HepG2 (cell line): ENCODE measurements around the gene TRPV6. TPM values are rescaled to one million over a fixed set of nuclear protein-coding genes. Genes with fewer than 3 reads are reported as not detected.

Source experiments
- ATAC-seq: fragments of 200-7000 bp; cut with Tn5 transposase; 3 replicates; pipeline ENCODE4 v1.9.1; 2020; ENCODE audit warnings: mild to moderate bottlenecking, moderate library complexity
- BruUV-seq: library from RNA; stranded (reverse); fragments of 400-500 nt; replicated peaks from 2 replicates; lab custom pipeline; 2021; lab: Mats Ljungman, UMichigan
- CTCF ChIA-PET: fragments of 300-600 bp; formaldehyde crosslinking; extraction: SDS; loops from one replicate; lab custom pipeline; 2021; ENCODE audit warnings: low total read pairs, inconsistent platforms, low intra/inter-chr PET ratio; lab: Yijun Ruan, JAX
- POLR2A ChIA-PET: fragments of 350-600 bp; sonication (Branson Sonifier 250); formaldehyde crosslinking; loops from one replicate; lab custom pipeline; 2020; ENCODE audit warnings: antibody characterized with exemption, inconsistent platforms; lab: Yijun Ruan, JAX
- DNase-seq: peaks from one replicate; pipeline ENCODE4 v3.0.0-alpha.2; 2015; ENCODE audit warnings: low spot score
- FAIRE-seq: peaks from 3 replicates; lab custom pipeline; 2011; peaks lifted over from hg19 to GRCh38; lab: Jason Lieb, UNC
- H2AFZ ChIP-seq: one replicate; pipeline ENCODE4 v1.6.1; 2011; ENCODE audit warnings: low read length, inconsistent platforms
- H3K27ac ChIP-seq: fragments of 300-600 bp; 3 replicates; pipeline ENCODE4 v1.8.0; 2011; ENCODE audit warnings: mixed run types, mild to moderate bottlenecking, mixed read lengths, low read length, inconsistent platforms; ENCODE audit not compliant: insufficient read depth; ENCODE audit errors: extremely low read length
- H3K27me3 ChIP-seq, 2 experiments: fragments of 200-600 bp in 1 of 2; 2 replicates in 1 of 2; 3 replicates in 1 of 2; pipeline versions ENCODE4 v1.6.0 to v1.8.0; 2011; ENCODE audit warnings: low read length in 2 of 2, mild to moderate bottlenecking in 2 of 2, moderate library complexity in 2 of 2, inconsistent platforms in 1 of 2; ENCODE audit not compliant: insufficient read depth in 2 of 2, control insufficient read depth in 1 of 2
- H3K36me3 ChIP-seq, 2 experiments: fragments of 200-600 bp in 1 of 2; replicated peaks in 1 of 2; 2 replicates in 1 of 2; 3 replicates in 1 of 2; pipeline versions ENCODE4 v1.5.1 to v1.8.0; 2011; ENCODE audit warnings: low read length in 2 of 2, inconsistent platforms in 1 of 2; ENCODE audit not compliant: insufficient read depth in 2 of 2, control insufficient read depth in 1 of 2
- H3K4me1 ChIP-seq: 2 replicates; pipeline ENCODE4 v1.5.1; 2012; ENCODE audit warnings: low read length, inconsistent platforms; ENCODE audit not compliant: insufficient read depth
- H3K4me2 ChIP-seq: 2 replicates; pipeline ENCODE4 v1.6.0; 2011; ENCODE audit warnings: low read depth, low read length, inconsistent platforms
- H3K4me3 ChIP-seq, 3 experiments: fragments of 200-600 bp in 1 of 3; sonication (generic), shearing (Covaris generic) in 1 of 3; replicated peaks in 1 of 3; 2 replicates each; pipeline ENCODE4 v1.5.1; 2011 to 2016; ENCODE audit warnings: low read length in 3 of 3, inconsistent platforms in 2 of 3, low read depth in 2 of 3, mild to moderate bottlenecking in 2 of 3, control low read depth in 1 of 3, mixed read lengths in 1 of 3; ENCODE audit not compliant: insufficient read depth in 1 of 3
- H3K79me2 ChIP-seq: one replicate; pipeline ENCODE4 v1.6.1; 2011; ENCODE audit warnings: low read length, inconsistent platforms; ENCODE audit not compliant: insufficient read depth
- H3K9ac ChIP-seq: 2 replicates; pipeline ENCODE4 v1.6.0; 2011; ENCODE audit warnings: mild to moderate bottlenecking, low read depth, low read length, inconsistent platforms; ENCODE audit not compliant: insufficient read depth
- H3K9me3 ChIP-seq: 2 replicates; pipeline ENCODE4 v1.5.1; 2012; ENCODE audit warnings: mild to moderate bottlenecking, low read length
- H4K20me1 ChIP-seq: 2 replicates; pipeline ENCODE4 v1.6.0; 2011; ENCODE audit warnings: inconsistent platforms, mild to moderate bottlenecking, low read length, moderate library complexity; ENCODE audit not compliant: insufficient read depth
- CREB1 ChIP-seq, 2 experiments: fragments of 450-650 bp in 1 of 2; IDR thresholded peaks; 2 replicates each; pipeline ENCODE4 v1.6.1; 2016 to 2017; ENCODE audit warnings: control low read depth in 1 of 2, mild to moderate bottlenecking in 1 of 2, missing compliant biosample characterization in 1 of 2, missing genetic modification characterization in 1 of 2
- FIP1L1 ChIP-seq: fragments of 200-400 bp; formaldehyde crosslinking; IDR thresholded peaks from 2 replicates; pipeline ENCODE4 v1.6.1; 2018; ENCODE audit warnings: low read depth, mild to moderate bottlenecking, low read length, moderate library complexity, borderline replicate concordance; ENCODE audit not compliant: insufficient read depth
- MAFG ChIP-seq: sonication (generic); formaldehyde crosslinking; IDR thresholded peaks from 2 replicates; pipeline ENCODE4 v1.5.1; 2020; ENCODE audit warnings: mild to moderate bottlenecking, missing genetic modification reagents
- SMAD3 ChIP-seq: sonication (generic); formaldehyde crosslinking; IDR thresholded peaks from 2 replicates; pipeline ENCODE4 v1.4.0; 2020; ENCODE audit warnings: missing genetic modification reagents
- ZNF605 ChIP-seq: sonication (generic); formaldehyde crosslinking; IDR thresholded peaks from 2 replicates; pipeline ENCODE4 v1.8.0; 2022; ENCODE audit warnings: mild to moderate bottlenecking, missing genetic modification reagents
- WGBS: methylation state at CpG from one replicate; pipeline ENCODE4 v1.1.6; 2017; ENCODE audit warnings: low lambda C conversion rate; 5-methylcytosine and 5-hydroxymethylcytosine counted together
- in situ Hi-C: cut with HindIII; loops from 2 replicates; pipeline ENCODE4 v1.10.0; 2017; ENCODE audit warnings: low pct_unique_long_range_greater_than_20kb; ENCODE audit not compliant: extremely low pct_ligation_motif_present
- intact Hi-C: fragments of 100-400 bp; cut with micrococcal nuclease; formaldehyde crosslinking; loops from one replicate; pipeline ENCODE4 v1.10.0; 2022; ENCODE audit not compliant: unreplicated experiment
- polyA plus RNA-seq, 8 experiments: library from polyadenylated mRNA; depleted of rRNA in 3 of 8; stranded (reverse) in 7 of 8; unstranded in 1 of 8; fragments of >200 nt; fragmentation: Illumina TruSeq in 4 of 8; extraction: Trizol in 4 of 8; gene quantifications; 2 replicates each; pipeline versions ENCODE4 v1.2.1 to v1.2.3, GENCODE V29; 2011 to 2016; ENCODE audit warnings: low read depth in 4 of 8, missing spikeins in 1 of 8, mixed read lengths in 1 of 8; ENCODE audit not compliant: insufficient read depth in 1 of 8
- total RNA-seq, 5 experiments: library from RNA; depleted of rRNA; stranded (reverse); fragments of >200 nt; fragmentation: Illumina TruSeq; extraction: Trizol; gene quantifications; 2 replicates each; pipeline ENCODE4 v1.2.3, GENCODE V29; 2016; ENCODE audit warnings: low read depth in 1 of 5

TRPV6 gene
- total and polyA plus RNA-seq, 2 of the 13 experiments (the other 11 are each of a cell fraction or from before 2014, with no cell fraction given): not detected

DNA sequence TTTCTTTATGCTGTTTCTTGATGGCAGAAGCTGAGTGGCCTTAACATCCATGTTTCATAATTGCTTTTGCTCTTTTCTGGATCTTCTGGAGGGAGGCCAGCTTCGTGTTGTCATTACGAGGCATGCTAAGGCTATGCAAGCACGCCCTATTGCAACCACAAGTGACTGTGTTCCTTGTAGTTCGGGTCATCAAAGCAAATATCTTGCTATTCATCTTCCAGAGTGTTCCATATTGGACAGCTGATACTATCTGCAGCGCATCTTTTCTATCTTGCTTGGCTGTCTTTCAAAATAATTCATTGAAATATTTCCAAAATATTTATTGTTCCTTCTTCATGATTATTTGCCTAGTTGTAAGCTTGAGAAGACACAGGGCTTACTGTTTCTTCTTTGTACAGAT lies 25.7 kb downstream of the TRPV6 start:
- Histone ChIP-seq H4K20me1 (no peaks in the 10 kb centered on the region), H3K4me3 (no peak overlapping the region), H3K9me3 (no peaks in the 10 kb centered on the region), H3K27ac (no peak overlapping the region), H3K4me1 (no peaks in the 10 kb centered on the region), H3K4me2 (no peak overlapping the region), H3K79me2 (no peaks in the 10 kb centered on the region), H2AFZ (no peak overlapping the region), H3K27me3 (peaks cover 3 to 61% of the 10 kb centered on the region in 2 experiments; a peak in 3 of 5 replicates), H3K9ac (no peak overlapping the region), H3K36me3 (no peaks in the 10 kb centered on the region)
- DNase-seq: no peak
- TF ChIP-seq SMAD3 (no peak), MAFG (CRISPR knock-in tag) (no peak)
- no TSS peak for BruUV-seq
- intact Hi-C loops (no loop called here), in situ Hi-C loops (no loop called here)
- CTCF ChIA-PET: no interaction called here
- no peak for ATAC-seq
- POLR2A ChIA-PET: no interaction called here
- no peak for FAIRE-seq
- WGBS: 0% methylated on average over 5 of the region's 5 CpGs

- H4K20me1 ChIP-seq: no peaks in the 10 kb centered on the region
- in situ Hi-C loops (no loop called here), intact Hi-C loops (no loop called here)
- FAIRE-seq (no peak), DNase-seq (no peak), ATAC-seq (no peak)
- H3K4me2 ChIP-seq: no peak overlapping the region
- no peaks in the 10 kb centered on the region for H3K4me1 ChIP-seq
- no peaks in the 10 kb centered on the region for H3K36me3 ChIP-seq
- H3K79me2 ChIP-seq: no peaks in the 10 kb centered on the region
- CTCF ChIA-PET: no interaction called here
- no peak overlapping the region for H3K27ac ChIP-seq
- H3K27me3 ChIP-seq: peaks cover 3 to 61% of the 10 kb centered on the region in 2 experiments; a peak in 3 of 5 replicates
- no peak overlapping the region for H3K9ac ChIP-seq
- POLR2A ChIA-PET: no interaction called here
- no peak overlapping the region for H2AFZ ChIP-seq
- no peak for TF ChIP-seq CREB1 (IDR thresholded peaks at IDR 0.05)
- TF ChIP-seq CREB1 (CRISPR knock-in tag; IDR thresholded peaks at IDR 0.05): no peak
- TF ChIP-seq ZNF605 (CRISPR knock-in tag): no peak
- no peak for TF ChIP-seq FIP1L1
- H3K4me3 ChIP-seq: no peak overlapping the region
- no peaks in the 10 kb centered on the region for H3K9me3 ChIP-seq
- no TSS peak for BruUV-seq
Observed at GRCh38 chr7:142859411-142859810, 26.1 kb downstream of the TRPV6 start.
